22Rv1 (cell line): ENCODE results near the gene RGS6.

Experiments
- H3K27ac ChIP-seq: fragments of 450-650 bp; 2 replicates; pipeline ENCODE4 v1.5.1; 2017
- ZFX ChIP-seq: fragments of 450-650 bp; IDR thresholded peaks from 2 replicates; pipeline ENCODE4 v1.6.1; 2017; ENCODE audit warnings: antibody characterized with exemption, borderline replicate concordance
- TF ChIP-seq, protein P1 (sequence below): fragments of 450-650 bp; IDR thresholded peaks from 2 replicates; pipeline ENCODE4 v1.5.1; 2017; ENCODE audit warnings: mild to moderate bottlenecking

The RGS6 gene

DNA sequence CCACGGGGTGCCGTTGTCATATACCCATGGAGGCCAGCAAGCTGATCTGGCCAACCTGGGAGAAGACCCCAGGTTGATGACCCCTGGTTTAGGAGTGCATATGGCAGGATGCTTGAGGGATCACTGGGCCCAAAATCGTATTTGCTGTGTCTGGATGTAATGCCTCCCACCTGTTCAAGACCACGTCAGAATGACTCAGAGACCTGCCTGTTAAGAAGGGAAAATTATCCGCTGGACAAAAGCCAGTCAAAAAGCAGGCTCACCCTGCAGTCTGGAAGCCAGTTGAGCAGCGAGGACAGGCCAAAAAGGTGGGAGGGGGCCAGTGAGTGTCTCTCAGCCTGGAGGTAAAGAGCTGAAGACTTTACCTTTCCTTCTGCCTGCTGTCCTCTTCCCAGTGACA lies 512.5 kb downstream of the RGS6 start:
- no peak overlapping the region for H3K27ac ChIP-seq
- TF ChIP-seq ZFX = no peak
- TF ChIP-seq, protein P1, sequence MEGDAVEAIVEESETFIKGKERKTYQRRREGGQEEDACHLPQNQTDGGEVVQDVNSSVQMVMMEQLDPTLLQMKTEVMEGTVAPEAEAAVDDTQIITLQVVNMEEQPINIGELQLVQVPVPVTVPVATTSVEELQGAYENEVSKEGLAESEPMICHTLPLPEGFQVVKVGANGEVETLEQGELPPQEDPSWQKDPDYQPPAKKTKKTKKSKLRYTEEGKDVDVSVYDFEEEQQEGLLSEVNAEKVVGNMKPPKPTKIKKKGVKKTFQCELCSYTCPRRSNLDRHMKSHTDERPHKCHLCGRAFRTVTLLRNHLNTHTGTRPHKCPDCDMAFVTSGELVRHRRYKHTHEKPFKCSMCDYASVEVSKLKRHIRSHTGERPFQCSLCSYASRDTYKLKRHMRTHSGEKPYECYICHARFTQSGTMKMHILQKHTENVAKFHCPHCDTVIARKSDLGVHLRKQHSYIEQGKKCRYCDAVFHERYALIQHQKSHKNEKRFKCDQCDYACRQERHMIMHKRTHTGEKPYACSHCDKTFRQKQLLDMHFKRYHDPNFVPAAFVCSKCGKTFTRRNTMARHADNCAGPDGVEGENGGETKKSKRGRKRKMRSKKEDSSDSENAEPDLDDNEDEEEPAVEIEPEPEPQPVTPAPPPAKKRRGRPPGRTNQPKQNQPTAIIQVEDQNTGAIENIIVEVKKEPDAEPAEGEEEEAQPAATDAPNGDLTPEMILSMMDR = no peak

DNA sequence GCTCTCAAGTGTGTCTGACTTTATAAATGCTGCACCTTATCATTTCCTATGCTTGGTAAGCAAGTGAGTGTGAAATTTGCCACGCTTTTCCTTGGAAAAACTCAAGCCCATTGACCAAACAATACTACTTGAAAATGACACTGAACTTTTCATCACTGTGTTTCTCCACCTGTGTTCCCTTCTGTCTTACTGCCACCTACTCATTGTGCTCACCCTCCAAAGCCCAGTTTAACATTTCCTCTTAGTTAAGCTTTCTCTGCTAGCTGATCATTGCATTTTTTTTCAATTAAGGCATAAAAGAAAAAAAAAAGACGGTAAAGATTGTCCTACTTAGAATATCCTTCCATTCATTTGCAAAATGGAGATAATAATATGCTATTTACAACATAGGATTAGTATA lies 516.0 kb downstream of the RGS6 start:
- no peak overlapping the region for H3K27ac ChIP-seq
- TF ChIP-seq ZFX = no peak
- TF ChIP-seq, protein P1 = no peak

DNA sequence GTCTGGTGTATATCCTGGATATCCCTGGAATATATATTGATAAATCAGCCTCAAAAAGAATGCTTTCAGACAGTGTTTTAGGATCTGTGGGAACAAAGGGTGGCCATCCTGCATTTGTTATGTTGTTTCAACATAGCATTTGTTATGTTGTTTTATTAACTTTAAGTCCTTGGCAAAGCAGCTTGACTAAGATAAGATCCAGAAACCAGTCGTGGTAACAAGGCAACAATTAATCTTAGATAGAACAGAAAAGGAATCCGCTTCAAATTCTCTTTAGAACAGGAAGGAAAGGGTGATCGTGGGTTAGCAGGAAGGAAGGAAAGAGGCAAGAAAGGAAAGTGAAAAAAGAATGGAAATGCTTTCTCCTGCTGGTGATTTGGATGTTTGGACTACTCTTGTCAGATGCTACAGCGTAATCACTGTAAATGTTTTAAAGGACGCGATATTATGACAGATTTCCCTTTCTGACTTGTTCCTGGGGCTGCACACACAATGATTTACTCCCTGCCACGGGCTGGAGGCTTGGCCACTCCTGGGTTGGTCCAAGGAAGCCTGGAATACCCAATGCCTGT lies 518.3 kb downstream of the RGS6 start:
- H3K27ac ChIP-seq = no peak overlapping the region
- TF ChIP-seq, protein P1 = no peak
- TF ChIP-seq ZFX = no peak

DNA sequence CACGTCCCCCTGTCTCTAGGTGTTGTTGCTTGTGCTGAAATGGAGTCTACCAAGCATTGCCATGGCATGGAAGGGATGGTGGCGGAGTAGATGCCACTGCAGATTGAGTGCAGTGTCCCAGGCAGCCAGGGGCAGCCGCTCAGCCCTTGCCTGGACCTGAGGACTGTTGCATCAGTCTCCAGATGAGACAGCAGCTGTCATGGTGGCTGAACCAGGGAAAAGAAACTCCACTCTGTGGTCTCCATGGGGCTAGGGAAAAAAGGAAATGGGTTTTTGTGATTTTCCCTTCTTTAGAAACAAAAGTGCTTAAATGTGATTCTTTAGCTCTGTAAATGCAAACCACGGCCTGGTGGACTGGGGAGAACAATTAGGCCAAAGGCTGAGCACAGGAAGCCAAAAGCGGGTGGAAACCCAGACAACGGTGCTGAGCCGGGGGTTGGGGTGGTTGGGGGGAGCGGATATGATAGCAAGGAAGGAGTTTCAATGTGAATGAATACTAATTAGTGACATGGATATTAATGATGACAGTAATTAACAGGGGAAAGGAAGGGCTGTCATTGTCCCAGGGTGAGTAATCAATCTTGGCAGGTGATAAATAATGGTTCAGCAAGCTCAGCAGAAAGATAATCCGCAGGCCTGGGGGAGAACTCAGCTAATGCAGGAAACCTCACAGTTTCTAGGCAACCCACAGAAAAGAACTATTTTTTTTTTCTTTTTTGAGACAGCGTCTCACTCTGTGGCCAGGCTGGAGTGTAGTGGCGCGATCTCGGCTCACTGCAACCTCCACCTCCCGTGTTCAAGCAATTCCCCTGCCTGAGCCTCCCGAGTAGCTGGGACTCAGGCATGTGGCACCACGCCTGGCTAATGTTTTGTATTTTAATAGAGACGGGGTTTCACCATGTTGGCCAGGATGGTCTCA lies 519.1 kb downstream of the RGS6 start:
- TF ChIP-seq, protein P1 = no peak
- TF ChIP-seq ZFX = no peak
- H3K27ac ChIP-seq = no peak overlapping the region

DNA sequence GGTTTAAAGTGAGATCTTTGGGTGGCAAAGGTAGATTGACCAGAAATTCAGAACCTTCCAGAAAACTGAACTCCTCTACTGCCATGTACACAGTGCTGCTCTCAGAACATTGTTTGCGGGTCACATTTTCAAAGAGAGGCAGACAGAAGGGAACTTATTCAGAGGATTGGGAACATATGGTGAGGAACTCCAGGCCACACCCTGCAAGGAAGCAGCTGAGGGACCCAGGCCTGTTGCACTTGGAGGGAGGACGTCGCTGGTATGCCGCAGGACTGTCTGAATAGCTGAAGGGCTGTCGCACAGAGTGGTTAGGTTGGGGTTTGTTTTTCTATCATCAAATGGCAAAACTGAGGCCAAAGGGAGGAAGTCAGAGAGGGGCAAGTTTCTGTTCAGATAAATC lies 520.5 kb downstream of the RGS6 start:
- H3K27ac ChIP-seq = no peak overlapping the region
- TF ChIP-seq ZFX = no peak
- TF ChIP-seq, protein P1 = no peak

DNA sequence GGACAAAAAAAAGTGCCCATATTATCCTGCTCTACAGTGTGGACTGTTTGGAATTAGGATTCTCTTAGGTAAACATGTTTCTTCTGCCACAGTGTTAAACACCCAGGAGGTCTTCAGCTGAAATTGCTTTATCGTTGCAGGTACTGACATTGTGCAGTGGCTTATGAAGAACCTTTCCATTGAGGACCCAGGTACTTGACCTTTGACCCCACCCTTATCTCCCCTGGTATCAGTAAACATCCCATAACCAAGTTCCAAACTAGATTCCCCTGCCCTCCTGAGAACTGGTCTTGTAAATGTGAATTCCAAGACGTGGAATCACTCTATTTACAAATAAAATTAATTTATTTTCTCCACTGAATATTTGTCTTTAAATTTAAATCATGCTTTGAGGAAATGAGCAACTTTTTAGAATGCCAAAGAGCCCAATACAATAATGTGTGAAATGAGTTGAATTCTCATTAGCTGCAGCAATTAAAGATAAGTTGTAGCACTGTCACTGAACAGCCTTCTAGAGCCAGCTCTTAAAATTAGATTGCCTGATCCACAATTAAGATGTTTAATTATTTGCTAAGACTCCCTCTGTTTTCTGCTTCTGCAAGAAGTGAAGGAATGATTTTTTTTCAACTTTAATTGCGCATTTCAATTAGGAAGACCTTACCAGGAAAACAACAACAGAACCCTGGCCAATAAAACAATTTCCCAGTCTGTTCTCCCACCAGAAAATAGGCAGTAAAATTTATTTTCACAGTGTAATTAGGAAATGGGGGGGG lies 522.3 kb downstream of the RGS6 start:
- TF ChIP-seq, protein P1 = no peak
- no peak for TF ChIP-seq ZFX
- no peak overlapping the region for H3K27ac ChIP-seq

DNA sequence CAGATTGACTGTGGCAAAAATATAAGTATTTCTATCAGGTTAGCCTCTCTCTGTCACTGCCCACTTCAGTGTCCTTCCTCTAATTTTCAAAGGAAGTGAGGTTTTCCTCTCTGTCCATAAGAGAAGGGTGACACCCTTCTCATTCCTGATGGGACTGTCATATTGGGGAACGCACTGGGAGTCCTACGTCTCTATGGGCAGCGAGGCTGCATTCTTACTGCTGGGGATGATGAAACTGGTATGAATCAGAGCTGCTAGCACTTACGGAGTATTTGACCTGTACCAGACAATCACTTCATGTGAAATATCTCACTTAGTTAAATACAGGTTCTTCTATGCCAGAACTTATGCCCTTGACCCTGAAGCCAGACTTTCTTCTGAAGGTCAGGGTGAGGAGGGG lies 525.4 kb downstream of the RGS6 start:
- H3K27ac ChIP-seq = no peak overlapping the region
- TF ChIP-seq ZFX = no peak
- TF ChIP-seq, protein P1 = no peak
